NOMO-1 treated with DMSO at 0.1 percent for 48 hours (cell line): ENCODE data around the gene MCHR2.
A peak's percentile ranks its signal among the peaks of the same experiment; 100 is the strongest.
"Not testable (repeated sequence)": the region's sequence is repeated elsewhere in the genome, so short reads cannot be mapped to it uniquely, and the experiment has no call there.

Experiments used
- DNase-seq: peaks from one replicate; lab custom pipeline; 2025; ENCODE audit not compliant: unreplicated experiment; lab: John Stamatoyannopoulos, UW

MCHR2 gene

GRCh38 chr6:99993533-99994251, at the start of gene MCHR2:
TSS of gene MCHR2 (minus strand) at chr6:99994223. CDS start at chr6:99956147, 38,076 bp downstream.
- no peak for DNase-seq

- DNase-seq, result not testable (repeated sequence)
Measured at GRCh38 chr6:100038546-100038945, 44.5 kb upstream of the MCHR2 start.

- peak; percentile 17 for DNase-seq
Measured at GRCh38 chr6:100035873-100036653, 42.0 kb upstream of the MCHR2 start.

GRCh38 chr6:100023798-100024197, 29.8 kb upstream of the MCHR2 start:
- DNase-seq, result no peak

GRCh38 chr6:100022847-100023246, 28.8 kb upstream of the MCHR2 start:
- no peak for DNase-seq

- no peak for DNase-seq
Measured at GRCh38 chr6:100008857-100009256, 14.8 kb upstream of the MCHR2 start.

- DNase-seq, result peak; percentile 33
Measured at GRCh38 chr6:100001915-100002388, 7.9 kb upstream of the MCHR2 start.

GRCh38 chr6:99997141-99997540, 3.1 kb upstream of the MCHR2 start:
- no peak for DNase-seq

- DNase-seq, result no peak
Measured at GRCh38 chr6:99995916-99996315, 1.9 kb upstream of the MCHR2 start.

- no peak for DNase-seq
Measured at GRCh38 chr6:99993146-99993532, 884 bp downstream of the MCHR2 start.

GRCh38 chr6:99991955-99992354, 2.1 kb downstream of the MCHR2 start:
- no peak for DNase-seq

- DNase-seq, result no peak
Measured at GRCh38 chr6:99980741-99981140, 13.3 kb downstream of the MCHR2 start.

GRCh38 chr6:99979953-99980352, 14.1 kb downstream of the MCHR2 start:
- DNase-seq, result no peak

GRCh38 chr6:99967052-99967451, 27.0 kb downstream of the MCHR2 start:
- no peak for DNase-seq

- DNase-seq, result no peak
Measured at GRCh38 chr6:99960027-99960426, 34.0 kb downstream of the MCHR2 start.

- no peak for DNase-seq
Measured at GRCh38 chr6:99951016-99951805, 42.8 kb downstream of the MCHR2 start.

GRCh38 chr6:99946005-99946404, 48.0 kb downstream of the MCHR2 start:
- DNase-seq, result no peak

GRCh38 chr6:99943846-99944245, 50.2 kb downstream of the MCHR2 start:
- no peak for DNase-seq

- DNase-seq, result no peak
Measured at GRCh38 chr6:99940582-99940981, 53.4 kb downstream of the MCHR2 start.

- DNase-seq, result no peak
Measured at GRCh38 chr6:99933129-99933528, 60.9 kb downstream of the MCHR2 start.

GRCh38 chr6:99912657-99913056, 81.4 kb downstream of the MCHR2 start:
- no peak for DNase-seq
